HepG2 (cell line): ENCODE results near the gene PTPN5.

Experiments
- HMGA1 ChIP-seq: sonication (generic); formaldehyde crosslinking; conservative IDR thresholded peaks from 2 replicates; pipeline ENCODE4 v1.4.0; 2020; ENCODE audit warnings: missing genetic modification reagents
- HOXD1 ChIP-seq: sonication (generic); formaldehyde crosslinking; IDR thresholded peaks from 2 replicates; pipeline ENCODE4 v1.5.0; 2020; ENCODE audit warnings: missing genetic modification reagents
- JUND ChIP-seq: sonication (generic); formaldehyde crosslinking; IDR thresholded peaks from 2 replicates; pipeline ENCODE4 v1.8.0; 2022; ENCODE audit warnings: mild to moderate bottlenecking, missing genetic modification reagents
- NCOA2 ChIP-seq: sonication (generic); formaldehyde crosslinking; IDR thresholded peaks from 2 replicates; pipeline ENCODE4 v1.8.0; 2022; ENCODE audit warnings: inconsistent platforms
- NFIC ChIP-seq: IDR thresholded peaks from 2 replicates; pipeline ENCODE4 v1.6.1; 2012; ENCODE audit warnings: mild to moderate bottlenecking, low read length, inconsistent platforms
- POLR2A ChIP-seq, 2 experiments: IDR thresholded peaks; 2 replicates each; pipeline ENCODE4 v1.6.1; 2011; ENCODE audit warnings: low read depth in 2 of 2, low read length in 2 of 2, mild to moderate bottlenecking in 1 of 2, moderate library complexity in 1 of 2; ENCODE audit not compliant: insufficient read depth in 1 of 2
- RAD21 ChIP-seq: fragments of 450-650 bp; formaldehyde crosslinking; IDR thresholded peaks from 2 replicates; pipeline ENCODE4 v1.5.0; 2020; ENCODE audit warnings: mild to moderate bottlenecking
- ZNF143 ChIP-seq: sonication (generic); formaldehyde crosslinking; IDR thresholded peaks from 2 replicates; pipeline ENCODE4 v1.4.0; 2020; ENCODE audit warnings: missing genetic modification reagents
- ZNF430 ChIP-seq: sonication (generic); formaldehyde crosslinking; IDR thresholded peaks from 2 replicates; pipeline ENCODE4 v1.9.0; 2021; ENCODE audit warnings: mild to moderate bottlenecking, missing genetic modification reagents
- TF ChIP-seq, protein P1 (sequence below), 2 experiments: fragments of 450-650 bp in 1 of 2; sonication (generic) in 1 of 2; formaldehyde crosslinking; IDR thresholded peaks; 2 replicates each; pipeline versions ENCODE4 v1.5.0 to v1.8.0; 2020 to 2022; ENCODE audit warnings: mild to moderate bottlenecking in 1 of 2, missing genetic modification reagents in 1 of 2
- TF ChIP-seq, protein P2 (sequence below): sonication (generic); formaldehyde crosslinking; IDR thresholded peaks from 2 replicates; pipeline ENCODE4 v1.5.0; 2020; ENCODE audit warnings: missing genetic modification reagents, mild to moderate bottlenecking, borderline replicate concordance
- TF ChIP-seq, protein P3 (sequence below): sonication (generic); formaldehyde crosslinking; IDR thresholded peaks from 2 replicates; pipeline ENCODE4 v1.5.0; 2020; ENCODE audit warnings: mild to moderate bottlenecking, missing genetic modification reagents

DNA sequence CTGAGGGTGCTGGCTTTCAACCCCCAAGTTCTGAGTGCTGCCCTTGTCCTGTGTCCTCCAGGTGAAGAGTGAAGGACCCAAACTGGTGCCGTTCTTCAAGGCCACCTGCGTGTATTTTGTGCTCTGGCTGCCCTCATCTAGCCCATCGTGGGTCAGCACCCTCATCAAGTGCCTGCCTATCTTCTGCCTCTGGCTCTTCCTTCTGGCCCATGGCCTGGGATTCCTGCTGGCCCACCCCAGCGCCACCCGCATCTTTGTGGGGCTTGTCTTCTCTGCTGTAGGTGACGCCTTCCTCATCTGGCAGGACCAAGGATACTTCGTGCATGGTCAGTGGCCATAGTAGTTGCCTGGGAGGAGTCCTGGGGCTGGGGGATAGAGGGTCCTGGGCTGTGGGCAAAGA is 90.7 kb downstream of the PTPN5 start:
- TF ChIP-seq, protein P1, sequence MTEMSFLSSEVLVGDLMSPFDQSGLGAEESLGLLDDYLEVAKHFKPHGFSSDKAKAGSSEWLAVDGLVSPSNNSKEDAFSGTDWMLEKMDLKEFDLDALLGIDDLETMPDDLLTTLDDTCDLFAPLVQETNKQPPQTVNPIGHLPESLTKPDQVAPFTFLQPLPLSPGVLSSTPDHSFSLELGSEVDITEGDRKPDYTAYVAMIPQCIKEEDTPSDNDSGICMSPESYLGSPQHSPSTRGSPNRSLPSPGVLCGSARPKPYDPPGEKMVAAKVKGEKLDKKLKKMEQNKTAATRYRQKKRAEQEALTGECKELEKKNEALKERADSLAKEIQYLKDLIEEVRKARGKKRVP (CRISPR knock-in tag; IDR thresholded peaks at IDR 0.05) = no peak
- no peak for TF ChIP-seq HMGA1 (CRISPR knock-in tag)
- no peak for TF ChIP-seq ZNF430
- TF ChIP-seq POLR2A (IDR thresholded peaks at IDR 0.05; ENCODE audit: insufficient read depth in 1 of 2, low read depth in 2 of 2, low read length in 2 of 2) = no peak
- TF ChIP-seq JUND (CRISPR knock-in tag) = no peak
- TF ChIP-seq NFIC = no peak
- TF ChIP-seq, protein P2, sequence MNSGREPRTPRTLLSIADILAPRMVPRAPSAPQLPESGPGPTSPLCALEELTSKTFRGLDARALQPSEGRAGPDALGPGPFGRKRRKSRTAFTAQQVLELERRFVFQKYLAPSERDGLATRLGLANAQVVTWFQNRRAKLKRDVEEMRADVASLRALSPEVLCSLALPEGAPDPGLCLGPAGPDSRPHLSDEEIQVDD = no peak
- no peak for TF ChIP-seq ZNF143
- no peak for TF ChIP-seq HOXD1 (CRISPR knock-in tag)
- no peak for TF ChIP-seq NCOA2 (CRISPR knock-in tag)
- TF ChIP-seq, protein P3, sequence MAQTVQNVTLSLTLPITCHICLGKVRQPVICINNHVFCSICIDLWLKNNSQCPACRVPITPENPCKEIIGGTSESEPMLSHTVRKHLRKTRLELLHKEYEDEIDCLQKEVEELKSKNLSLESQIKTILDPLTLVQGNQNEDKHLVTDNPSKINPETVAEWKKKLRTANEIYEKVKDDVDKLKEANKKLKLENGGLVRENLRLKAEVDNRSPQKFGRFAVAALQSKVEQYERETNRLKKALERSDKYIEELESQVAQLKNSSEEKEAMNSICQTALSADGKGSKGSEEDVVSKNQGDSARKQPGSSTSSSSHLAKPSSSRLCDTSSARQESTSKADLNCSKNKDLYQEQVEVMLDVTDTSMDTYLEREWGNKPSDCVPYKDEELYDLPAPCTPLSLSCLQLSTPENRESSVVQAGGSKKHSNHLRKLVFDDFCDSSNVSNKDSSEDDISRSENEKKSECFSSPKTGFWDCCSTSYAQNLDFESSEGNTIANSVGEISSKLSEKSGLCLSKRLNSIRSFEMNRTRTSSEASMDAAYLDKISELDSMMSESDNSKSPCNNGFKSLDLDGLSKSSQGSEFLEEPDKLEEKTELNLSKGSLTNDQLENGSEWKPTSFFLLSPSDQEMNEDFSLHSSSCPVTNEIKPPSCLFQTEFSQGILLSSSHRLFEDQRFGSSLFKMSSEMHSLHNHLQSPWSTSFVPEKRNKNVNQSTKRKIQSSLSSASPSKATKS (CRISPR knock-in tag) = no peak
- TF ChIP-seq RAD21 (CRISPR knock-in tag) = no peak
